Subcutaneous adipose tissue (tissue), 4 donors: ENCODE data around the gene ESRRB. TPM values are rescaled to one million over a fixed set of nuclear protein-coding genes. Genes with fewer than 3 reads are reported as not detected.

Experiments used
- total RNA-seq, 4 donors: library from RNA; depleted of rRNA; stranded (reverse); fragments of >200 nt; gene quantifications; one replicate each; pipeline ENCODE4 v1.1.0, GENCODE V29; 2016
- TF ChIP-seq, protein P1 (sequence below): fragments of 450-650 bp; IDR thresholded peaks from one replicate; pipeline ENCODE4 v1.5.1; 2016; ENCODE audit warnings: low read depth, mild to moderate bottlenecking, control low read depth, antibody characterized with exemption, moderate library complexity

The ESRRB gene
- total RNA-seq, 4 donors from 2014 or later: 0.17 TPM; not detected in 3

DNA sequence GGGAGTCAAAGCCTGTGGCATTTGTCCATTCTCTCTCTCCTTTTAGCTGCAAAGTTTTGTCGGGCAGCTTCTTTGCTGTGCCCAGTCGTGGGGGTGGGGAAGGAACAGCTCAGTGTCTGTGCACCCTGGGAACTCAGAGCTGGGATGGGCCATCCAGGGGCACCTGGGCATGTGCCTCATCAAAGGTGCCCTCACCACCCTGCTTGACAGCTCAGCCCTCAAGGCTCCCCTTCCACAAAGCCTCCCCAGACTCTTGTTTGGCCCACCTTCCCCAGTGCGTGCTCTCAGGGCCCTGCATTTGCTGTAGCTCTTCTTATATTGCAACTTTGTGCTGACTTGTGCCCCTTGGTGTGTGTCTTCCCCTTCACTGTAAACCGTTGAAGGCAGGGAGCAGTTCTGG is 112.6 kb downstream of the ESRRB start:
- TF ChIP-seq, protein P1, sequence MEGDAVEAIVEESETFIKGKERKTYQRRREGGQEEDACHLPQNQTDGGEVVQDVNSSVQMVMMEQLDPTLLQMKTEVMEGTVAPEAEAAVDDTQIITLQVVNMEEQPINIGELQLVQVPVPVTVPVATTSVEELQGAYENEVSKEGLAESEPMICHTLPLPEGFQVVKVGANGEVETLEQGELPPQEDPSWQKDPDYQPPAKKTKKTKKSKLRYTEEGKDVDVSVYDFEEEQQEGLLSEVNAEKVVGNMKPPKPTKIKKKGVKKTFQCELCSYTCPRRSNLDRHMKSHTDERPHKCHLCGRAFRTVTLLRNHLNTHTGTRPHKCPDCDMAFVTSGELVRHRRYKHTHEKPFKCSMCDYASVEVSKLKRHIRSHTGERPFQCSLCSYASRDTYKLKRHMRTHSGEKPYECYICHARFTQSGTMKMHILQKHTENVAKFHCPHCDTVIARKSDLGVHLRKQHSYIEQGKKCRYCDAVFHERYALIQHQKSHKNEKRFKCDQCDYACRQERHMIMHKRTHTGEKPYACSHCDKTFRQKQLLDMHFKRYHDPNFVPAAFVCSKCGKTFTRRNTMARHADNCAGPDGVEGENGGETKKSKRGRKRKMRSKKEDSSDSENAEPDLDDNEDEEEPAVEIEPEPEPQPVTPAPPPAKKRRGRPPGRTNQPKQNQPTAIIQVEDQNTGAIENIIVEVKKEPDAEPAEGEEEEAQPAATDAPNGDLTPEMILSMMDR: no peak

DNA sequence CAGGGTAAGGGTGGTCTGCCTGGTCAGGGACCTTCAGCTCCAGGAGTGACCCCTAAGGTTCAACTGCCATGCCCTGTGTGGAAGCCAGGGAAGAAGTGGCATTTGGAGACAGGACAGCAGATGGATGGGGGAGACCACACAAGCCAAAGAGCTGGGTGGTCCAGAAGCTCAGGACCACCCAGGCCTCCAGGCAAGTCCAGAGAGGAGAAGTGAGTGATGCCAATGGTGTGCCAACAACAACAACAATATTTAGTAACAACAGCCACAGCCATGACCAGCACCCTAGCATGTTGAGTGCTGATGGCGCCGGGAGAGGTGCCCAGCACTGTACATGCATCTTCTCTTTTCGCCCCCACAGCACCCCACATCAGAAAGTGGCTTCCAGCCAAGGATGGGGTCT is 113.7 kb downstream of the ESRRB start:
- TF ChIP-seq, protein P1: no peak

DNA sequence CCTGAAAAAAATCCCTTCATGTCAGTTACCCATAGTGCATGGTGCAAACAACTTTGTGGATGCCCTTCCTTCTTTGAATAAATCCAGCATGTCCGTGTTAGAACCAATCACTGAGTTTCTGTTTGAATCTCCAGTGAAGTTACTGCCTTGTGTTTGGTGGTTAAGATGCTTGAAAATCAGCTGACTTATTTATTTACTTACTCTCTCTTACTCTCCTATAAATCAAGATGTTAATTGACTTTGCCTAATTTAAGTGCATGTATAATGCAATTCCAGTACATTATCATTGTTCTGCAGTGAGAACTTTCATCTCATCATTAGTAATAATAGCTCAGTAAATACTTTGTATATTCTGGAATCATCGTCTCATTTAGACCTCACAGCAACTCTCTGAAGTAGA is 114.2 kb downstream of the ESRRB start:
- TF ChIP-seq, protein P1: no peak

DNA sequence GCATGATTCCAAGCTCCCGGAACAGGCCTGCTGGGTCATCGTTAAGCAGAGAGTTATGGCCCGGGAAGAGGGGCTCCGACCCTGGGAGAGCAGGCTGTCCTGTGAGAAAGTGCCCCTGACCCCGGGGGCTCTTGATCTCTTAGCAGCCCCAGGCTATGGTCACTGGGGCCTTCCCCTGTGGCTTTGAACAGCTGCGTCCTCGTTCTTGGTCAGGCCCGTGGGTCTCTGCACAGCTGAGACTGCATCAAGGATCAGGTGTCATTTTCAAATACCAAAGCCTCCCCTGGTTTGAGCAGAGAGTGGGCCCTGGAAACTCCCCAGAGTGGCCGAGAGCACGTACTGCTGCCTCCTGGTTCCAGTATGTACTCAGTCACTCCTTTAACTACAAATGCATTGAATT is 114.8 kb downstream of the ESRRB start:
- TF ChIP-seq, protein P1: no peak

DNA sequence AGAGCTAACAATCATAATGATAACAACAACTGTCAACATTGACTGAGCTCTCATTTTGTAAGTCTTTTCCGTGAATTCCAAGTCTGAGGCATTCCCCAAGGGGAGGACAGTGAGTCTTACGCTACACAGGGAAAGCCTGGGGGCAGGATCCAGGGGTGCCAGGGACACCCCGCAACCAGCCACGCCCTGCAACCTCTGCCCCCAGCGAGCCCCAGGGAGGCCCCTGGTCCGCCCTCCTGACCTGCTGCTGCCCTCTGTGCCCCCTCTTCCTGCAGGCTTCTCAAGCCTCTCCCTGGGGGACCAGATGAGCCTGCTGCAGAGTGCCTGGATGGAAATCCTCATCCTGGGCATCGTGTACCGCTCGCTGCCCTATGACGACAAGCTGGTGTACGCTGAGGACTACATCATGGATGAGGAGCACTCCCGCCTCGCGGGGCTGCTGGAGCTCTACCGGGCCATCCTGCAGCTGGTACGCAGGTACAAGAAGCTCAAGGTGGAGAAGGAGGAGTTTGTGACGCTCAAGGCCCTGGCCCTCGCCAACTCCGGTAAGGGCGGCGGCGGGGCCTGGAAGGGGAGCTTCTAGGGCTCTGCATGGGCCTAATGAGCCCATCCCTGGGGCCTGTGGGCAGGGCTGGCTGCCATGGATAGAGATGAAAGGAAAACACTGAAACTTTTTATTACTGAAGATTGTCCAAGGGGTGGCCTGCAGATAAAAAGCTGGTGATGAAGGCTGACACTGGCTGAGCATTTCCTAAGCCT is 115.4 kb downstream of the ESRRB start:
- TF ChIP-seq, protein P1: no peak

DNA sequence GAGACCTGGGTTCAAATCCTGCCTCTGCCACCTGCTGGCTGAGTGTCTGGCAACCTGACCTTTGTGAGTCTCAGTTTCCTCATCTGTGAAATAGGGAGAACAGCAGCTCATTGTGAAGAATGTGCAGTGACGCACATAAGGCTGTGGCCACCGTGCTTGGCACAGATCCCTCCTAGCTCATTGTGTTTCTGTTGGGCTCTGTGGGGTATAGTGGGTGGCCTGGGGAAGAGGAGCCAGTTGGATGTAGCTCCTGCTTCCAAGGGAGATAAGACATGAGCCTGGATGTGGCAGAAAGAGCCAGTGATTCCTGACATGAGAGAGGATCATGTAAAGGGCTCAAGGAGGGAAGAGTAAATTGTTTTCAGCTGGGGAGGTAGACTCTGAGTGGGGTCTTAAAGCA is 120.0 kb downstream of the ESRRB start:
- TF ChIP-seq, protein P1: no peak

DNA sequence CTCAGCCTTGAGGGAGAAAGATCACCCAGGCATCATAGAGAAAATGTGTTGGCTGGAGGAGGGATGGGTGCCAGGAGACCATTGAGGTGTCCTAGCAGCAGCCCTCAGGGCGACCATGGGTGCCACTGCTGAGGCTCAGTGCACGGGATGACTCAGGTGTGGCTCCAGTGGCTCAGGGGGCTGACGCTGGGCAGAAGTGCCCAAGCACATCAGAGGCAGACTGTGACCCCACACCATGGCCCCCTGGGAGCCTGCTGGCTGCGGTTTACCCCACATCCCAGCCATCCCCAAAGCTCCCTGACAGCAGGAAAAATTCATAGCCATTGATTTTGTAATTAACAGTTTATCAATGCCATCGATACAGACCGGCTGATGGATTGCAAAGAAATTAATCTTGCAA is 120.7 kb downstream of the ESRRB start:
- TF ChIP-seq, protein P1: no peak
